ENCODE data around the gene ZNF827.

- TF ChIP-seq CTCF (IDR thresholded peaks at IDR 0.05) (no peak), POLR2A (IDR thresholded peaks at IDR 0.05) (no peak), POLR2AphosphoS5 (IDR thresholded peaks at IDR 0.05) (no peak)
Observed at GRCh38 chr4:145824463-145824862, 114.2 kb downstream of the ZNF827 start.
